ENCODE data around the gene ACP1.

ACP1 gene

DNA sequence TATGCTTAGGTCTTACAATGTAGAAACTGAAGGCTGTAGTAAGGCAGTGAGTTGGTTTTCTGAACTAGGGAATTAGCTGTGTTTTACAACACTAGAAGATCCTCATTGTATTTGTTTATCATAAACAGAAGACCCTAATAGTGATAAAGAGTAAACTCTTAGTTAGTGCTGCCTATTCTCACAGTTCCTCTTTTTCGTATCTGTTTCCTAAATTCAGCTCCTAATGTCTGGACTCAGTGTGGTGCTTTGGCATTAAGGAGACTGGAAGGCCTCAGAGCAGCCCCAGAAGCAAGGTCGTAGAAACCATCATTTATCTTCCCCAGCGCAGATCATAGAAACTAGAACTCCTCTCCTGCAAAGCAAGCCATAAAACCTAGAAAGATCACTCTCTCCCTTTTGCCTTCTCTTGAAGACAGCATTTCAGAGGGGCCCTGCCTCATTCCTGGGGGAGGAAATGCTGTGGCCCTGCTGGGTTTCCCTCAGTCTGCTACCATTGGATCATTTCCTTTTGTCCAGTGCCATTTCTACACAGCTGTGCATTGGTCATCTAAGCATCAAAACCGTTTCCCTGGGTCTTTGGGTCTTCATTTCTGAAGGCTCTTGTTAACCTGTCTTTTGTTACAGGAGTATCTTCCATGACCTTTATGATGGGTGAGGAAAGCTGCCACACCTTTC lies 4.7 kb downstream of the ACP1 start:
- in situ Hi-C loops (cut with MboI; ENCODE audit: low sequenced_read_pairs, unreplicated experiment): no loop called here
- TF ChIP-seq, protein P1, sequence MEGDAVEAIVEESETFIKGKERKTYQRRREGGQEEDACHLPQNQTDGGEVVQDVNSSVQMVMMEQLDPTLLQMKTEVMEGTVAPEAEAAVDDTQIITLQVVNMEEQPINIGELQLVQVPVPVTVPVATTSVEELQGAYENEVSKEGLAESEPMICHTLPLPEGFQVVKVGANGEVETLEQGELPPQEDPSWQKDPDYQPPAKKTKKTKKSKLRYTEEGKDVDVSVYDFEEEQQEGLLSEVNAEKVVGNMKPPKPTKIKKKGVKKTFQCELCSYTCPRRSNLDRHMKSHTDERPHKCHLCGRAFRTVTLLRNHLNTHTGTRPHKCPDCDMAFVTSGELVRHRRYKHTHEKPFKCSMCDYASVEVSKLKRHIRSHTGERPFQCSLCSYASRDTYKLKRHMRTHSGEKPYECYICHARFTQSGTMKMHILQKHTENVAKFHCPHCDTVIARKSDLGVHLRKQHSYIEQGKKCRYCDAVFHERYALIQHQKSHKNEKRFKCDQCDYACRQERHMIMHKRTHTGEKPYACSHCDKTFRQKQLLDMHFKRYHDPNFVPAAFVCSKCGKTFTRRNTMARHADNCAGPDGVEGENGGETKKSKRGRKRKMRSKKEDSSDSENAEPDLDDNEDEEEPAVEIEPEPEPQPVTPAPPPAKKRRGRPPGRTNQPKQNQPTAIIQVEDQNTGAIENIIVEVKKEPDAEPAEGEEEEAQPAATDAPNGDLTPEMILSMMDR (IDR thresholded peaks at IDR 0.05; ENCODE audit: borderline replicate concordance, control extremely low read depth, extremely low read depth, insufficient read depth, missing control alignments): no peak

DNA sequence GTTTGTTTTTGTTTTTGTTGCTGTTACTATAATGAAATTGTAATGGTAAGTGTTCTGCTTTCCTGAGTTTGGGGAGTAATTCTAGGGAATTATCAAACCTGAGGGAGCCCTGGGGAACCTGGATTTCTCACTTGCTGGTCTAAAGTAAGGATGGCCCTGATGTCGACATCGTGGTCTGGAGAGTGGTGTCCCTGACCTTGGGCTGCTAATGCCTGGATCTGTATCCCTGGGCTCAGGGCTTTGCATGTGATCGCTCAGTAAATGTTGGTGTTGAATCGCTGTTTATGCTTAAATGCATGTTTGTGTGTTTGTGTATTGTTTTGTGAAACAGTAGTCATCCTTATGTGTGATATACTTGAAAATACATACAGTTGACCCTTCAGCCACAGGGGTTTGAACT lies 6.1 kb downstream of the ACP1 start:
- TF ChIP-seq, protein P1 (IDR thresholded peaks at IDR 0.05; ENCODE audit: borderline replicate concordance, control extremely low read depth, extremely low read depth, insufficient read depth, missing control alignments): no peak
- in situ Hi-C loops (cut with MboI; ENCODE audit: low sequenced_read_pairs, unreplicated experiment): no loop called here
- no peak for DNase-seq (ENCODE audit: low spot score)

More for the DNA sequence above, 4.7 kb downstream of the ACP1 start:
- DNase-seq (ENCODE audit: low spot score): no peak

DNA sequence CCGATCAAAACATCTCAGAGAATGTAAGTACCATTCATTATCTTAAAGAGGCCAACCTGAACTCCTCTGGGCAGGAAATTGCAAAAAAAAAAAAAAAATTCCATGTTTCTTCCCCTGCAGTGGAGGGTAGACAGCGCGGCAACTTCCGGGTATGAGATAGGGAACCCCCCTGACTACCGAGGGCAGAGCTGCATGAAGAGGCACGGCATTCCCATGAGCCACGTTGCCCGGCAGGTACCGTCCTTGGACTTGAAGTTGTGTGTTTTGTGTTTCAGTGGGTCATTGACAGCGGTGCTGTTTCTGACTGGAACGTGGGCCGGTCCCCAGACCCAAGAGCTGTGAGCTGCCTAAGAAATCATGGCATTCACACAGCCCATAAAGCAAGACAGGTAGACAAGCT lies 7.2 kb downstream of the ACP1 start:
- DNase-seq (ENCODE audit: low spot score): no peak
- TF ChIP-seq, protein P1 (IDR thresholded peaks at IDR 0.05; ENCODE audit: borderline replicate concordance, control extremely low read depth, extremely low read depth, insufficient read depth, missing control alignments): no peak
- in situ Hi-C loops (cut with MboI; ENCODE audit: low sequenced_read_pairs, unreplicated experiment): no loop called here

DNA sequence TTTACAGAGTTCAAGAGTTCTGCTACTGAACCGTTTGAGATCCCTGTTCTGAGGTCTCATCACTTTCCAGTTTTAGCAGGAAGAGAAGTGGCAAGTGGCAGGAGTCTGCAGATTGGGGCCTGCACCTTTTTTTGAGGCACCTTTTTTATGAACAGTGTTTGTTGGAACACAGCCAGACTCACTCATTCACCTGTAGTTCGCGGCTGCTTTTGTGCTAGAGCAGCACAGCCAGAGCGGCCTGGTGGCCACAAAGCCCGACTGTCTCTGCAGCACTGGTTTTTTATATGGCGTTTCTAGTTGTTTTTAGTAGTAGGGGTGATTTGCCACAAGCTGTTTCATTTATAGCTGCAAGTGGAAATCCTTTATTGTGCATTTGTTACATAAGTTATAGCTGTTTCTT lies 8.6 kb downstream of the ACP1 start:
- in situ Hi-C loops (cut with MboI; ENCODE audit: low sequenced_read_pairs, unreplicated experiment): no loop called here
- TF ChIP-seq, protein P1 (IDR thresholded peaks at IDR 0.05; ENCODE audit: borderline replicate concordance, control extremely low read depth, extremely low read depth, insufficient read depth, missing control alignments): no peak
- no peak for DNase-seq (ENCODE audit: low spot score)

DNA sequence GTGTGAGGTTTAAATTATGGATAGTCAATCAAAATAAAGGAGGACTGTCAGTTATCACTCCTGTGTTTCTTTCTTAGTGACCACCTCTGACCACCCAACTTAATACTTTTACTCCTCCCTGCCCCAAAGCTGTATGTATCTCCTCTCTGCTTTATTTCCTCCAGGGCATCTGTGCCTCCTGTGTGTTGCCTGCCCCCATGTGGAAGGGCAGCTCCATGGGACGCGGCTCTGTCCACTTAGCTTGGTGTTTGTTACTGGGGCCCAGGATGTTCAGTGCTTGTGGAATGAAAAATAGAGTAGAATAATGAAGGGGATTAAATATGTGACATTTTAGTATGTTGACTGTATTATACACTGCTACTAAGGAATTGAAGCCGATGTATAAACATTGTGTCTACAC lies 9.8 kb downstream of the ACP1 start:
- in situ Hi-C loops (cut with MboI; ENCODE audit: low sequenced_read_pairs, unreplicated experiment): no loop called here

DNA sequence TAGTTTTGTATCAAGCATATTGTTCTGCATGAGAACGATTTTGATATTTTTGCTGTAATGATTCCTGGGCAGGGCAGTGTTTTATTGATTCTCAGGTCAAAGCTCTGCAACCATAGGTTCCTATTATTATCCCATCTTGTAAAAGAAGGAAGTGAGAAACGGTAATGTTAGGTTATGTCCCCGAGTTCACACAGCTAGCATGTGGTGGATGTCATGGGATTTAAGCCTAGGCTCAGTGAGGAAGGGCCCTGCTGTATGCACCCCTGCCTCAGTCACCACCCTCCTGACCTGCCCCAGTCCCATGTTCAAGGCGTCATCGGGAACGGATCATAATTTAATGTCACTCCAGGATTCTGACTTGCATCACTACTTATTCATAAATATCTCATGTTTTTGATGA lies 10.7 kb downstream of the ACP1 start:
- DNase-seq (ENCODE audit: low spot score): peak; percentile 54
- TF ChIP-seq, protein P1 (IDR thresholded peaks at IDR 0.05; ENCODE audit: borderline replicate concordance, control extremely low read depth, extremely low read depth, insufficient read depth, missing control alignments): no peak
- in situ Hi-C loops (cut with MboI; ENCODE audit: low sequenced_read_pairs, unreplicated experiment): no loop called here

More for the DNA sequence above, 9.8 kb downstream of the ACP1 start:
- no peak for DNase-seq (ENCODE audit: low spot score)
- TF ChIP-seq, protein P1 (IDR thresholded peaks at IDR 0.05; ENCODE audit: borderline replicate concordance, control extremely low read depth, extremely low read depth, insufficient read depth, missing control alignments): no peak
